GM11168 (cell line): ENCODE measurements around the gene TBCD.

Experiments used
- in situ Hi-C: fragments of 300-500 bp; cut with MboI; formaldehyde crosslinking; loops from one replicate; pipeline ENCODE4 v1.12.0; 2022; ENCODE audit warnings: low sequenced_read_pairs; ENCODE audit not compliant: unreplicated experiment

Gene TBCD

DNA sequence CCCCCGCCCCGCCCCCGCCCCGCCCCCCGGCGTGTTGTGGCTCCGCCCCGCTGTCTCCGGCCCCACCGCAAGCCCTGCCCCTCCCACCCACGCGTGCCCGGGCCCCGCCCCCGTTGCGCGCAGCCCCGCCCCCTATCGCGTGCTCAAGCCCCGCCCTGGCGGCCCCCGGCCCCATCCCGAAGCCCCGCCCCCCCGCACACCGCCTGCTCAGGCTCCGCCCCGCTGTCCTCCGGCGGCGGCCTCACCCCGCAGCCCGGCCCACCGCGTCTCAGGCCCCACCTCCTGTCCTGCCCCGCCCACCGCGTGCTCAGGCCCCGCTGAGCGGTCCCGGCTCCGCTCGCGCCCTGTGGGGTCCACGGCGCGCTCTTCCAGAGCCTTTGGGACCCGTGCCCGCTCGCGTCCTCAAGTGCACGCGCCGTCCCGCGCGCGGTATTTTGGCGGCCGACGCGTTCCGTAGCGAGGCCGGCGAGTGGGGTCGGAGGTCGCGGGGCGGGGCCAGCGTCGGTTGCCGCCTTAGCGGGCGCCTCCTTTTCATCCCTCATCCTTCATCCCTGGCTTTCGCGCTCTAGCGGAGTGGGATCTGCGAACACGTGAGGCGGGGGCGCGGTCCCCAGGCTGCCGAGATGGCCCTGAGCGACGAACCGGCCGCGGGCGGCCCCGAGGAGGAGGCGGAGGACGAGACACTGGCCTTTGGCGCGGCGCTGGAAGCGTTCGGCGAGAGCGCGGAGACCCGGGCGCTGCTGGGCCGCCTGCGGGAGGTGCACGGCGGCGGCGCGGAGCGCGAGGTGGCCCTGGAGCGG lies at the start of gene TBCD:
Gene TBCD, plus strand, starts transcription at position 495 of the 800 bp plus-strand sequence. Its CDS starts 129 bp downstream, at position 624.
- in situ Hi-C loops = no loop called here

DNA sequence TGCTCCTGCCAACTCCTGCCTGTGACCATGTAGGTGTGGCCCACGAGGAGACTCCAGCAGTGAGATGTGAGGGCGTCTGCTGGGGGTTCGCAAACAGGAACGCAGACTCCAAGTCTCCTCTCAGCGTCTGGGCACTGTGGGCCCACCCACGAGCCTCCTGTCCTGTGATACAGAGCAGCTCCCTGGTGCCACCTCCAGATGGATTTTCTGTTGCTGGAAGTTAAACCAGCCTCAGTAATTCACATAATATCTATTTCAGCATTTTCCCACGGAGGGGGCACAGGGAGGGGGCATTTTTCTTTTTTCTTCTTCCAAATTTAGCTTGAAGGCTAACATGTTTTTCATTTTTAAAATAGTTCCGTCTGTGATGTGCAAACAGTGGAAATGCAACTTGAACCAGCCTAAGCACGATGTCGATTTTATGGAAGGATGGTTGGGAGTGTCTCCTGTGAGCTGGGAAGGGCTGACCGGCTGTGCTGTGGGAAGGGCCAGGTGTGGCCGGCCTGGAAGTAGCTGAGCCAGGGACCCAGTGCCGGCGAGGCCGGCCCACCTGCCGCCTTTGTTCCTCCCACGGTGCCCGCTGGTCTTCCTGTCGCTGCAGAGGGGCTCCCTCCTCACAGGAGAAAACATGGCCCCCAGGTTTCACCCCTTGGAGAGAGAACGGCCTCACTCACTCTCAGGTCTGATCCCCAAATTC lies 49.5 kb upstream of the TBCD start:
- in situ Hi-C loops = no loop called here

DNA sequence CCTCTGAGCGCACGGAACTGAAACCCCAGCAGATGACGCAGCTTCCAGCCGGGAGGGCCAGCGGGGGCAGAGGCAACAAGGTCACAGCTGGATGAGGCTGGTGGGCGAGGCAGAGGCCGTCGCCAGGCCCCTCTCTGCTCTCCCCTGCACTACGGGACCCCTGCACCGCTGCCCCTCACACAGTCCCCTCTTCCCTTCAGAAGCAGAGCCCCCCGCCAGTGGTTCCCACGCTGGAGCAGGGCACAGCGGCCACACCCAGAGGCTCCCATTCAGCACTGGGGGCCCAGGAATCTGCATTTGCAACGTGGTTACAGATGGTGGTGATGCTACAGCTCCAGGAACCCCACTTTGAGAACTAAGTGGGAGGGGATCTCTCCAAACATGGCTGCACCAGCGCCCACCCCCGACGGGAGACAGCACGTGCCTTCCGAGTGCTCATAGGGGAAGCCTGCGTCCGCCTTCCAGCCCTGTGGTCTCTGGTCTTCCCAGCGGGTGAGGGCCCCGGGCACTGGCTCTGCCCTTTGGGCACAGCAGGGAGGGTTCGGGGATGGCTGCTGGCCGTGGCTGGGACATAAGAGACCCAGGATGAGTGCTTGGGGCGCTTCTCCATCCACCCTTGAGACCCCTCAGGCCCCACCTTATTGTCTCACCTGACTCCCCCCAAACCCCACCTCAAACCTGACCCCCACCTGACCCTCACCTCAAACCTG lies 48.7 kb upstream of the TBCD start:
- in situ Hi-C loops = no loop called here

DNA sequence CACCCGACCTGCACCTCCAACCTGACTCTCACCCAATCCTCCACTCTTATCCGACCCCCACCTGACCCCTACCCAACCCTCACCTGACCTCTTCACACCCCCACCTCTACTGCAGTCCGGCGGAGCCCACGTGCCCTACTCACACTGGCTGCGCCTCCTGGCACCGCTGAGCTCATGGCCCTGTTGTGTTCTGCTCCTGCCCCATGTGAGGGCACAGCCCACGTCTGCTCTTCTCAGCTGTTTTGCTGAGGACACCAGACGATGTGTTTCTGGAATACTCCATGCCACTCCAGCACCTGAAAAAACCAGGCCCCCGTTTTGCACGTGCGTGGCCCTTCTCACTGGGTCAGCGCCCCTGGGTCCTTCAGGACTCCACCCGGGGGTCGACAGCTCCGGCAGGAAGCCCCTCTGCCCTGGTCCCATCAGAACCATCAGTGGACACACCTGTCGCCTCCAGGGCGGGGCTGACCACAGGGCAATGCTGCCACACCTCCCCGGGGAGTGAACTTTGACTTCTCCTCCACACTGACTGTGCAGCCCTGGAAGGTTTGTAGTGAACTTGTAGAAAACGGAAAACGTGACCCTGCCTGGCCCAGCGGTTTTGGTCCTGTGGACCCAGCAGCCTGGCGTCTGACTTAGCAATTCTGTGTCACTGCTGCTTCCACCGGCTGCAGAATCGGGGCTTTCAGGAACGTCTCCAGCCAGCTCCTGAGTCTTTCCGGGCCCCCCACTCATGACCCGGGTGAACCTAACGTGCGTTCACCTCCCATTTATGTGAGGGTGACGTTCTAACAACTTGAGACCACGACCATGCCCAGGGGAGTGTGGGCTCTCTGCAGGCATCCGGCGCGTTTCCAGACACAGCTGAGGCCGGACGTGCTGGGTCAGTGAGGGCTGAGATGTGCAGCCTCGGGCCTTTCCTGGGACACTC lies 47.7 kb upstream of the TBCD start:
- in situ Hi-C loops = no loop called here

DNA sequence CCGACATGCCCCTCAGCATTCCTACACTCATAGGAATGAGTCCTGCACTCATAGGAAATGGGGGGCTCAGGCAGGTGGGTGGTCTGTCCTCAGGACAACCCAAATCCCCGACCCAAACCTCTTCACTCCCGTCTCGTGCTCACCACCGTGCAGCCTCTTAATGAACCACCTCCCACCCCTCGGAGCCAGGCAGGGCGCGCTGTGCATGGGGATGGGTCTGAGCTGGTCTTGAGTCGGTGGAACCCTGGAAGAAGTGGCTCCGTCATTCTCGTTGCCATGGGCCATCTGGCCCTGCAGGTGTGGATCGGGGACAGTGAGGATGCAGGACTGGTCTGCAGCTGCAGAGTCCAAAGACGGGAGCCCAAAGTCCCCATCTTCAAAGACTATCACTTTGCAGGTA lies 47.0 kb upstream of the TBCD start:
- in situ Hi-C loops = no loop called here

DNA sequence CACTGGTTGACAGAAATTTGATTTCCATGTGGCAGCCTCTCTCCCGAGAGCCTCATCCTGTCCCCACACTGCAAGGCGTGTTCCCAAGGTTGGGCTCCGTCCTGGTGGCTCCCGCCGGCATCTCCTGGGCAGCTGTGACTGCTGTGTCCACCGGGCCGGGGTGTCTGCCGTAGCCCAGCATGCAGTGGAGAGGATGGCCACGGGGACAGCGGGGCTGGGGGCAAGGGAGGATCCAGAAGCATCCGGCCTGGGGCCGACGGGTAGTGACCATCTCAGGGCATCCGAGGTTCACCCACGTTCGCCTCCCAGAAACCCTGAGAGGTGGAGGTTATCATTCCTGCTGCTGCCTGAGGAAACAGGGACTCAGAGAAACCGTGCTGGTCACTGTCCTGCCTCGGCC lies 46.1 kb upstream of the TBCD start:
- in situ Hi-C loops = no loop called here

DNA sequence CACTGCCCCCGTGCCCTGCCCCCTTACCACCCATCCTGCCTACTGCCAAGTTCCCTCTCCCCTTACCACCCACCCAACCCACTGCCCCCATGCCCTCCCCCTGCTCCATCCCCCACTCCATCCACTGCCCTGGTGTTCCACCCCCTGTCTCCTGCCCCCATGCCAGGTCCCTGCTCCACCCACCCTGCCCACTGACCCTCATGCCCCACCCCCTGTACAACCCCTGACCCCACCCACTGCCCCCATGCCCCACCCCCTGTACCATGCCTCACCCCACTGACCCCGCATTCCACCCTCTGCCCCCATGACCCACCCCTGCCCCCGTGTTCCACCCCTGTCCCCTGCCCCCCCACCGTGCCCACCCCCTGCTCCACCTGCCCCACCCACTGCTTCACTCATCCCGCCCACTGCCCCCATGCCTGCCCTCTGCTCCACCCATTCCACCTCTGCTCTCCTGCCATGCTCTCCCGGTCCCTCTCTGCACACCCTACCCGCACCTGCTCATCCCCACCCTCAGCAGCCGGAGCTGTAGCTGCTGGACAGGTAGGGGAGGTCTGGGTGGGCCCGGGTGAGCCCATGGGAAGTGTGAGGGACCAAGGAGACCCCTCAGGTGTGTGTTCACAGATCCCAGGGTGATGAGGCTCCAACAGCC lies 42.7 kb upstream of the TBCD start:
- in situ Hi-C loops = no loop called here

DNA sequence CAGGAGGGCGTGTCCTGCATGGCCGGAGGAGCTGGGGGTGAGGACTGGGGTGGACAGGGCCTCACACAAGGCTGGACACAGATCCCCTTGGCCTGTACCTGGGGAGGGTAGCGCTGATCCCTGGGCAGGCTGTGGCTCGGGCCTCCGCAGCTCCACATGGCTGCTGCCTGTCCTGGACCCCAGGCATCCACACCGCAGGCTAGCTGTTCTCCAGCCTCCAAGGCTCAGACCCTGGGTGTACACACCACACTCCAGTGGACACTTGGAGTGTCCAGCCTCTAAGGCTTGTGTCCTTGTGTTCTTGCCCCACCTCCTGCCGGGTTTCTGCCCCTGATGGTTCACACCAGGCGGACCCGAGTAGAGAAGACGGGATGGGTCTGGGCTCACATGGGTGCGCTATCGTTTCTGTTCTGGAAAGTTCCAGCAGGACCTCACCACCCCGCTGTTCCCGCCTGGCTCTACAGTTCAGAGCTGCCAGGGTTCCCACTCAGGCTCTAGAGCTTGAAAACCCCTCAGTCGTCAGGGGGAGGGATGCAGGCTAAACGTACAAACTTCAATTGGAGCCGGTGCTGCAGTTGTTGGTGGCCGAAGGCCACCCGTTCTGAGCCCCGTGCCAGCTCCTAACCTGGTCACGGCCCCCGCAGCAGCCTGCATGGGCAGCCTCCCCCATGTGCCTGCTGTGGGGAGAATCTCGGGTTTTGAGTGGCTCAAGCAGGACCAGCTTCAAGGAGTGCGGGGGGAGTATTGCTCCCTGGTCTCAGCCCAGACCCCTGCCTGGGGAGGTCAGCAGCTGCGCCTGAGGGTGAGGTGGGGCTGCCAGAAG lies 42.0 kb upstream of the TBCD start:
- in situ Hi-C loops = no loop called here

DNA sequence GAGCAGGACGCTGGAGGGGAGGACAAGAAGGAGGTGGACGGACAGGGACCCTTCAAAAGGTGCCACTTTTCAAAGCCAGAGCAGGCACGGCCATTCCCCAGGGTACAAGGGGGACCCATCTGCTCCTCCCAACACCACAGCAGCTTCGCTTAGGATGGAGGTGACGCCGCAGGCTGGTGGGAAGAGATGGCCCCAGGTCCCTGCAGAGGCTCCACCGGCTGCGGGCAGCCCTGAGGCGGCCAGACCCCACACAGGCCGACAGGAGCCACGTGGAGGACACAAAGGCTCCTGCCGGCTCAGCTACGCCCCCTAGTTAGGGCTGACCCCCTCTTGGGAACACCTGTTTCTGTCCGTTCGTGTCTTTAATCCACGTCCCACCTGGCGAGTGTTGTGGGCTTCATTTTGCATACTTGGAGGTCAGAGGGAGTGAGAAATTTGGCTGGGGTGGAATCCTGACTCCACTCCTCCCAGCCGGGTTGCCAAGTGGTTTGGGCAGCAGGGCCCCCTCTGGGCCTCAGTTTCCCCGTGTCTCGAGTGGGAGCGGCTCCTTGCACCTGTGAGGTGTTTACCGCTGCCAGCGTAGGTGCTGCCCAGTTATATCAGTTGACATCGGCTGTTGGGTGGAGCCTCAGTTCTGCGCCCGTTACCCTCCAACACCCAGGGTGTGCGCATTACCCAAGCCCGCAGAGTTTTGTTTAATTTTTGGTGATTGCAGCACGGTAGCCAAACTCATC lies 41.2 kb upstream of the TBCD start:
- in situ Hi-C loops = no loop called here

DNA sequence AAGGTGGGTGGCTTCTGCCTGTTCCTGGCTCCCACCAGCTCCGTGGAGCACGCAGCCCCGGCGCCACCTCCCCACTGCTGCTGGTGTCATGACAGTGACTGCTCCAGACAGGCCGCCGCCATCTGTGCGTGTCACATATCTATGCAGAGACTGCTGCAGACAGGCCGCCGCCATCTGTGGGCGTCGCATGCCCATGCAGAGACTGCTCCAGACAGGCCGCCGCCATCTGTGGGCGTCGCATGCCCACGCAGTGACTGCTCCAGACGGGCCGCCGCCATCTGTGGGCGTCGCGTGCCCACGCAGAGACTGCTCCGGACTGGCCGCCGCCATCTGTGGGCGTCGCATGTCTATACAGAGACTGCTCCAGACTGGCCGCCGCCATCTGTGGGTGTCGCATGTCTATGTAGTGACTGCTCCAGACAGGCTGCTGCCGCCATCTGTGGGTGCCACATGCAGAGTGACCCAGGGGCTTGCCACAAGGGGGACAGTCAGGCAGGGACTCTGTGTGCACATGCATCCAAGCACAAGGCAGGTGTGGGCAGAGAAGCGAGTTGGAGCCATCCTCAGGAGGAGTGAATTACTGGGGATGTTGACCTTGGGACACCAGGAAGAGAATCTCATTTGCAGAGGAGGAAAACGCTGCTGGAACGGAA lies 38.7 kb upstream of the TBCD start:
- in situ Hi-C loops = no loop called here

DNA sequence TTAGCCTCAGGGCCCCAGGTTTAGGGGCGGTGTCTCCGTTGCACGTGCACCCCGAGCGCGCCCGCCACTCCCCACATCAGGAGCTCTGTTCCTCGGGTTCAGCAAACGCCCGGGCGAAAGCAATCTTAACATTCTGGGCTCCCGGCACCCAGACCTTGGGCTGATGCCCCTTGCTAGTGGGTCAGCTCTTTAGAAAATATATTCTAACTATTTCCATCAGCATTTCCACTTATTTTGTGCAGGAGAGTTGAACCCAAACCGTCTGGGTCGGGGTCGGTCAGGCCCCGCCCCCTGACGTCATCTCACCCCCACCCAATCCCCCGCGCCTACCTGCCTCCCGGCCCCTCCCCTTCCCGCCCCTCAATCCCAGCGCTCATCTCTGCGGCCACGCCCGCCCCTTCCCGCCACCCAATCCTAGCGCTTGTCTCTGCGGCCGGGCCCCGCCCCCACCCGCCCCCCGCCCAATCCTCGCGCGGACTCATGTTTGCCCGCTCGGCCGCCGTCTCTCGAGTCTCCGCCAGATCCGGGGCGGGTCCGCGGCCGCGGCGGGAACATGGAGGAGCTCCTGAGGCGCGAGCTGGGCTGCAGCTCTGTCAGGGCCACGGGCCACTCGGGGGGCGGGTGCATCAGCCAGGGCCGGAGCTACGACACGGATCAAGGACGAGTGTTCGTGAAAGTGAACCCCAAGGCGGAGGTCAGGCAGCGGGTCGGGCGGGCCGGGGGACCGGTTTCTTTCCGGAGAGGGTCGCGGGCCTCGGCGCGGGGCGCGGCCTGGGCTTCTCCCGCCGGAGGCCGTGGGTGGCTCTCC lies 35.5 kb upstream of the TBCD start, which contains the start of gene FN3KRP:
Gene FN3KRP, plus strand, starts transcription at position 504 of the 808 bp plus-strand sequence. Its CDS starts 50 bp downstream, at position 554.
- in situ Hi-C loops = no loop called here

DNA sequence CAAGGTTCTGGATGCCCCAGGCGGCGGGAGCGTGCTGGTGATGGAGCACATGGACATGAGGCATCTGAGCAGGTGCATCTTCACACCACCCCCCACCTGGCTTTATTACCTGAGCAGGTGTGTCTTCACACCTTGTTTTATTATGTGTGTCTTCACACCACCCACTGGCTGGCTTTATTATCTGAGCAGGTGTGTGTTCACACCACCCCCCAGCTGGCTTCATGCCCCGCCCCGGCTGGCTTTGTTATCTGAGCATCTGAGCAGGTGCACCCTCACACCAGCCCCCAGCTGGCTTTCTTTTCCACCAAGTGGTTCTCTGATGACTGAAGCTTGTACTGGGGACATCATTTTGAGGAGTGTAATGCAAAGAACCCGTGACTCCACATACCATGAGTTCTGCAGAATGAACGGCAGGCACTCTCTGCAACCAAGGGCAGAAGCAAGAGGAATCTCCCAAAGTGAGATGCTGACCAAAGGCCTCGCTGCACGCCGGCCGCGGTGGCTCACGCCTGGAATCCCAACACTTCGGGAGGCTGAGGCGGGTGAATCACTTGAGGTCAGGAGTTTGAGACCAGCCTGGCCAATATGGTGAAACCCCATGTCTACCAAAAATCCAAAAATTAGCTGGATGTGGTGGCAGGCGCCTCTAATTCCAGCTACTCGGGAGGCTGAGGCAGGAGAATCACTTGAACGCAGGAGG lies 32.7 kb upstream of the TBCD start:
- in situ Hi-C loops = no loop called here

DNA sequence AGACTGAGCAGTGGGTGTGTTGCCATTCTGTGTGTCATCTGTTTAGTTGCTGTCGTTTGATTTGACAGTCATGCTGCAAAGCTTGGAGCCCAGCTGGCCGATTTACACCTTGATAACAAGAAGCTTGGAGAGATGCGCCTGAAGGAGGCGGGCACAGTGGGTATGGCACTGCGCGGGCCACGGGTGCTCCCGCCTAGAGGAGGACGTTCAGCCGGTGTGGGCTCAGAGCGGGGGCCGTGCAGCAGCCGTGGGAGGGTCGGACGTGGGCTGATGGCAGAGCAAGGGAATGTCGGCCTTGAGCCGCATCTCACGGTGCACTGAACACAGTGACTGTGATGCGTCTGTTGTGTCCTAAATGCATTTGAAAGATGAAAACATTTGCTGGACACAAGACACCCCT lies 31.7 kb upstream of the TBCD start:
- in situ Hi-C loops = no loop called here

DNA sequence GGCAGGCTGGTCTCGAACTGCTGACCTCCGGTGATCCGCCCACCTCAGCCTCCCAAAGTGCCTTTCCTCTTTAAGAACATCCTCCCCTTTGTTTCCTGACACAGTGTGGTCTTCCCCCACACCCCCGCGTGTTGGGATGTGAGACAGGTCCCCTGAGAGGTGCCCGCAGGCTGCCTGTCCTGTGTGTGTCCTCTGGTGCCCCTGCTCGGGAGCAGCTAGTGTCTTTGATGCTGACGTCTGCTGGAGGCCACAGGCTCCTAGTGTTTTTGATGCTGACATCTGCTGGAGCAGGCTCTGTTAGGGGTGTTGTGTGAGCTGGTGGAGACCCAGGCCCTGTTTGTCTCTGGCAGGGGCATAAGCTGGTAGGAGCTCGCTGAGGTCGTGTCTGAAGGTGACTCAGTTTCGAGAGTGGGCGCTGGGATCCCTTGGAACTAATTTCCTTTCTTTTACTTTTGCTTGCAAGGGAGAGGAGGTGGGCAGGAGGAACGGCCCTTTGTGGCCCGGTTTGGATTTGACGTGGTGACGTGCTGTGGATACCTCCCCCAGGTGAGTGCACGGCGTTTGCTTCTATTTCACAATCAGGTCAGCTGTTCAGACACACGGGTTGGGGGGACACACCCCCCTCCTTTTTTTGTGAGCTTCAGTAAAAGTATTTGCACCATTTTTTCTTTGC lies 29.4 kb upstream of the TBCD start:
- in situ Hi-C loops = no loop called here

DNA sequence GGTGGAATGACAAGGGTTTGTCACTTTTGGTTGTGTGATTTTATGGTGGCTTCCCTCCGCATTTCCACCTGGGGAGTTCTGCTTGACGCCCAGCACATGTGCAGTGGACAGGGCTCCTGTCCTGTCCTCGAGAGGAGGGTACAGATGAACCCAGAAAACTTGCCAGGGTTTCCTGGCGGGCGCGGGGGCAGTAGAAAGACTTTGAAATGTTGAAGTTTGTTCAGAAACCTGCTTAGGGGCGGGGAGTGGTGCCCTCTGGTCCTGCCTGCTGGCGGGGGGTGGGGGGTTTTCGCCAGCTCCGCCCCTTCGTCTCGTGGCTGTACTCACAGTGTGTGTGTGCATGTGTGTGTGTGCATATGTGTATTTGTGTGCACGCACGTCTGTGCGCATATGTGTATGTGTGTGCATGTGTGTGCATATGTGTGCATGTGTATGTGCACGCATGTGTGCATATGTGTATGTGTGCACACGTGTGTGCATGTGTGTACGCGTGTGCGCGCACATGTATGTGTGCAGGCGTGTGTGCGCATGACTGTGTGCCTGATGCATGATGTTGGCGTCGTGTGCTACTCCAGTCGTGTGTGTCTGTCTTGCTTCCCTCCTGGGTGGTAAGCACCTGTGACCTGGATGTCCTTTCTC lies 28.6 kb upstream of the TBCD start:
- in situ Hi-C loops = no loop called here
